ENCODE results near the gene ATP7B.

- TF ChIP-seq, protein P1, sequence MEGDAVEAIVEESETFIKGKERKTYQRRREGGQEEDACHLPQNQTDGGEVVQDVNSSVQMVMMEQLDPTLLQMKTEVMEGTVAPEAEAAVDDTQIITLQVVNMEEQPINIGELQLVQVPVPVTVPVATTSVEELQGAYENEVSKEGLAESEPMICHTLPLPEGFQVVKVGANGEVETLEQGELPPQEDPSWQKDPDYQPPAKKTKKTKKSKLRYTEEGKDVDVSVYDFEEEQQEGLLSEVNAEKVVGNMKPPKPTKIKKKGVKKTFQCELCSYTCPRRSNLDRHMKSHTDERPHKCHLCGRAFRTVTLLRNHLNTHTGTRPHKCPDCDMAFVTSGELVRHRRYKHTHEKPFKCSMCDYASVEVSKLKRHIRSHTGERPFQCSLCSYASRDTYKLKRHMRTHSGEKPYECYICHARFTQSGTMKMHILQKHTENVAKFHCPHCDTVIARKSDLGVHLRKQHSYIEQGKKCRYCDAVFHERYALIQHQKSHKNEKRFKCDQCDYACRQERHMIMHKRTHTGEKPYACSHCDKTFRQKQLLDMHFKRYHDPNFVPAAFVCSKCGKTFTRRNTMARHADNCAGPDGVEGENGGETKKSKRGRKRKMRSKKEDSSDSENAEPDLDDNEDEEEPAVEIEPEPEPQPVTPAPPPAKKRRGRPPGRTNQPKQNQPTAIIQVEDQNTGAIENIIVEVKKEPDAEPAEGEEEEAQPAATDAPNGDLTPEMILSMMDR (IDR thresholded peaks at IDR 0.05; ENCODE audit: low read depth, low read length): no peak
- no peak for TF ChIP-seq MAX (IDR thresholded peaks at IDR 0.05; ENCODE audit: low read depth, low read length)
These were observed 12.3 kb downstream of the ATP7B start for GRCh38 chr13:51998723-51999509.
